GM21786 (cell line): ENCODE results near the gene ELF4.
A peak's percentile ranks its signal among the peaks of the same experiment; 100 is the strongest.
"Not testable (repeated sequence)": the region's sequence is repeated elsewhere in the genome, so short reads cannot be mapped to it uniquely, and the experiment has no call there.

Experiments used
- ATAC-seq: cut with Tn5 transposase; IDR thresholded peaks from one replicate; pipeline ENCODE4 v1.9.1; 2021; ENCODE audit not compliant: unreplicated experiment

The ELF4 gene

DNA sequence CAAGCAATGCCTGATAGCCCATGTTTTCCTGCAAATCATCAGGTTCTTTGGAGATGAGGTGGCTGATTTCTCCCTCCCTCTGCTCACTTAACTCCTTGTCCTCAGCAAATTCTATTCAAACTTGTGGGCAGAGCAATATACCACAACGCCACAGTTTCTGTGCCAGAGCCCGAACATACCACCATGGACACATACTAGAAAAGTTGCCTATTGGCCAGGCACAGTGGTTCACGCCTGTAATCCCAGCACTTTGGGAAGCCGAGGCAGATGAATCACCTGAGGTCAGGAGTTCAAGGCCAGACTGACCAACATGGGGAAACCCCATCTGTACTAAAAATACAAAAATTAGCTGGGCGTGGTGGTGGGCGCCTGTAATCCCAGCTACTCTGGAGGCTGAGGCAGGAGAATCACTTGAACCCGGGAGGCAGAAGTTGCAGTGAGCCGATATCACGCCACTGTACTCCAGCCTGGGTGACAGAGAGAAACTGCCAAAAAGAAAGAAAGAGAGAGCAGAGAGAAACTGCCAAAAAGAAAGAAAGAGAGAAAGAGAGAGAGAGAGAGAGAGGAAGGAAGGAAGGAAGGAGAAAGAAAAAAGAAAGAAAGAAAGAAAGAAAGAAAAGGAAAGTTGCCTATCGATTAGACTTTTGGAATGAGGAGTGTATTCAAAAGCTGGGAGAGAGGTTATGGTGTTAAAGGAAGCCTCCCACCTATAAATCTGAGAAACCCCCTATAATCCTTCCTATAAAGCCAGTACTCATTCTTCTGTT, 5.0 kb upstream of the ELF4 start:
- ATAC-seq: not testable (repeated sequence)

- no peak for ATAC-seq
Observed at GRCh38 chrX:130114141-130114588, 3.9 kb upstream of the ELF4 start.

GRCh38 chrX:130111220-130112154, 1.2 kb upstream of the ELF4 start:
- no peak for ATAC-seq

- ATAC-seq: no peak
Observed at GRCh38 chrX:130109429-130110378, 593 bp downstream of the ELF4 start.

DNA sequence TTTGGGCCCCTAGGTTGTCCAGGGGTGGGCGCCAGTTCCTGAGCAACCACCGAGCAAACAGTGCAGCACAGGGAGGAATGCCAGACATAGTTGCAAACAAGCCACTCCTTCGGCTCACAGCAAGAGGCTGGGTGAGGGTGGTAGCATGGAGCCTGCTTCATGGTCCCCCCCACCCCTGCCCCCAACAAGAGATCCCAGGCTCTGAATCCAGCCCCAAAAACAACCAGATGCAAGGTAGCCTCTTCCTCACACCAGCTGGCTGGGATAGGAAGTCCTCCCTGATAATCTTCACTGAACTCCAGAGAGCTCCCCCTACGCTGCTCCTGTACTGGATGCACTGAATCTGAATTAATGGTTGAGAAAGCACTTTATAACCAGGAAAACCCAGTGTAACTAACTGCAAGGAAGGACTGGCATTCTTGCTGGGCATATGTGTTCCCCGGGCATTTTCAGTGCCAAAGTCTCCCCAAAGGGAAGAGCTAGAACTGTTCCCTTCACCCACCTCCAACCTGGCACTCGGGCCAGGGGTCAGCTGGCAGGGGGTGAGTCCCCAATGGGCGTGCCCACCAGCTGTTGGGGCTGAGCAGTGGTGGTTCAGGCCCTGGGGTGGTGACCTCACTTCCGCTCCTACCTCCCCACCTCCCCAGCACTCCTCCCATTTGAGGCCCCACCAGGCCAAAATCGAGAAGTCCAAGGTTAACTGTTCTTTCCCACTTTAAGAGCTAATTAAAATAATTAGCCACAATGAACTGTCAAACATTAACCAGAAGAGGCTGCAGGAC, 1.5 kb downstream of the ELF4 start:
- ATAC-seq: peak; percentile 80

GRCh38 chrX:130106071-130106470, 4.2 kb downstream of the ELF4 start:
- ATAC-seq: no peak

- no peak for ATAC-seq
Observed at GRCh38 chrX:130105244-130105643, 5.1 kb downstream of the ELF4 start.

GRCh38 chrX:130103605-130104004, 6.7 kb downstream of the ELF4 start:
- no peak for ATAC-seq

- ATAC-seq: no peak
Observed at GRCh38 chrX:130100180-130100579, 10.1 kb downstream of the ELF4 start.

- no peak for ATAC-seq
Observed at GRCh38 chrX:130098210-130098552, 12.1 kb downstream of the ELF4 start.

DNA sequence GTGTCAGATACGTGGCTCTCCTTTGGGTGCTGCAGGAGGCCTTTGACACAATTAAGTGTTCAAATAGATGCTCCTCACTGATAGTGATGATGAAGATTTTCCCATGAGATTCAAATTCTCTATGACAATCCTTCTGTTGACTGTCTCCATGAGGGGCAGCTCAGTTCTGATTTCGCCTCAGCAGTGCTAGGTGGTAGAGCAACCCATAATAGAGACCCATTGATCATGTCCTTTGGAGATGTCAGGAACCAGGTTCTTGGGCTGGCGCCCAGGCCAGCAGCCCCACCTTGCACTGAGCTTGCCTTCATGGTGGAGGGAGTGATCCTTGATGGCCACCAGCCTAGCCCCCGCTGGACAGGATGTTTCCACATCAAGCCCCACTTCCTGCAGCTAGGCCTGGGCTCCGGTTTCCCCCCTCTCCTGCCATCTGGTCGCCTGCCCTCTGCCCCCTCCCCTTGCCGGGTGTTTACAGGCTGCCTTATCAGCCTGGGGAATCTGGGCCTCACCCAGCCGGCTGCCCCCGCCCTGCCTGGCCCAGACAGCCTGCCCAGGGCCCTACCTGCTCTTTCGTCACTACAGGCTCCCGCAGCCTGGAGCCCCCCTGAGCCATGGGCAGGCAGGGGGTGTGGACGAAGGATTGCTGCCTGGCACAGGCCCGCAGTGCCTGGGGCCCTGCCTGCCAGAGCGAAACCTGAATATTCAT, 12.6 kb downstream of the ELF4 start:
- ATAC-seq: no peak

DNA sequence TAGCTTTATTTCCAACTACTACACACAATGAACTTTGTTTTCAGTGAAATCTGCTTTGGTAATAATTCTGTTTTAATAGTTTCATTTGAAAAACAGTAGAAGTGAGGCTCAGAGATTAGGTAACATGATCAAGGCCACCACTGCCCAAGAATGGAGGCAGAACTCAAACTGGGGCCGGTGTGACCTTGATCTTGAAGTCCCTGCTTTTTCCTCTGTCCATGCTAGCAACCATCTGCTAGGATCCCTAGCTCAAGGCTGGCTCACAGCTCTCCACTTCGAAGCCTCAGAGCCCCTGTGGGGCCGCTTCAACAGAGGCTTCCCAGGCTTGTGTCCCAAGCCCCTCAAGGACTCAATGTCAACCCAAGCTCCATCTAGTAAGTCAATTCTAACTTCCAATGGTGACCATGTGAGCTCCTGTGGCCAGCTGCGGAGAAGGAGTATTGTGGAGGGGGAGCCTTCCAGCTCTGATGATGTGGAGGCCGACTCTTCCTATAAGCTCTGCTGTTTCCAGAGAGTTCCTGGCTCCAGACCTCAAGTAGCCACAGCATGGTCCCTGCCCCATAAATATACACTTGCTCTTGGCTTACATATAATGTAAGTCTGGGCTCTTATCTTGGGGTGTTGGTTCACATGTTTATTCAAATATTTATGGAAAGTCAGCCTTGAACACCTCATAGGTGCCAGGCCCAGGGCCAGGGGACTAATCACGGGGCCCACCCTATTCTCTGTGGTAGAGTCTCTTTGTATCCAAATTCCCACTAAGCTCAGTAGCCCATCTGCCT, 14.9 kb downstream of the ELF4 start:
- no peak for ATAC-seq

DNA sequence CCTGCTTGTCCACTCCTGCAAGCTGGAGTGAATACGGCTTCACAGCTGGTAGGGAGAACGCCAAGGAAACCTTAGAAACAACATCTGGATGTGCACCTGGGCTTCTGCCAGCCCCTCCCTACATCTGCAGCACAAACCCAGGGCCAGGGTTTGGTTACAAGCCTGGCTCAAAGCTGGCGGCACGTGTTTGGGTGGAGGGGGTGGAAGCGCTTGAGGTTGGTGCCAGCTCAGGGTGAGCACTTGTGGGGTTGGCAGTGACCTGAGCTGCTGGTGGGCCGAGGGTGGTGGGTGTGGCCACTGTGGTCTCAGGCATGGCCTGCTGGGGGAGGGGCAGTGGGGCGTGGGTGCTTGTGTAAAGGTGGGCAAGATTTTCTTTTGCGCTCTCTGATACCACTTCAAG, 15.6 kb downstream of the ELF4 start:
- no peak for ATAC-seq

GRCh38 chrX:130093271-130093670, 17.0 kb downstream of the ELF4 start:
- ATAC-seq: no peak

DNA sequence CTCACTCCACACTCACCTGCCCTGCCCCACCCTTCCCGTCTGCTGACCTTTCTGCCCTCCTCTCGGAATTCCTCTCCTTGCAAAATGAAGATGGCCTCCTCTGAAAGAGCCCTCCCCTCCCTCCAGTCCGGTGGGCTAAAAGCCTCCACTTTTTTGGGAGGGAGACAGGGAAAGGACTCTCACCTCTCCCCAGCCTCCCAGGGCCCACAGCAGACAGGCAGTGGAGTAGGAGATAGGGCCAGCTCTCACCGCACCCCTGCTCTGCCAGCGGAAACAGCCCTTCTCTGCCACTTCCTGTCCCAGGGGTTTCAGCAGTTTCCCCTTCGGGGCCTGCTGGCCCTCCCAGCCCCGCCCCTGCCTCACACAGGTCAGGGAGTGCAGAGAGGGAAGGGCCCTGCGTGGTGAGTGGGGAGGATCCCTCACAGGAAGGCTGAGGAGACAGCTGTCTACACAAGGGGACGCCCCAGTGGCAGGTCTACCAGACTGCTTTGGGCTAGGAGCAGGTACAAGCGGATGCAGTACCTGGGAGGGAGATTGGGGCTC, 18.2 kb downstream of the ELF4 start:
- peak; percentile 99 for ATAC-seq

DNA sequence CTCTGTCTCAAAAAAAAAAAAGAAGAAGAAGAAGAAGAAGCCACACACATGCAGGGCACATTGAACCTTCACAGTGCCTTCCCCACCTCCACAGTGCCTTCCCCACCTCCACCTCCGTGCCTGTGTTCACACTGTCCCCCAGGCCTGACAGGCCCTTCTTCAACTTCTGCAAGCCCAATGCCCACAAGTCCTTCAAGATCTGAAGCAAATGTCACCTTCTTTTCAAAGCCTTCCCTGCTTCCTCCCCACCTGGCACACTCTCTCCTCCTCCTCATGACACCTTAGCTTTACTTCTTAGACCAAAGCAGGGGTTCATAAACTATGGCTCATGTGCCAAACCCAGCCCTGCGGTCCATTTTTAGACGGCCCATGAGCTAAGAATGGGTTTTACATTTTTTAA, 19.9 kb downstream of the ELF4 start:
- no peak for ATAC-seq

GRCh38 chrX:130086447-130087206, 23.7 kb downstream of the ELF4 start:
- peak; percentile 42 for ATAC-seq
